ENCODE results near the gene TXK.

Gene TXK

DNA sequence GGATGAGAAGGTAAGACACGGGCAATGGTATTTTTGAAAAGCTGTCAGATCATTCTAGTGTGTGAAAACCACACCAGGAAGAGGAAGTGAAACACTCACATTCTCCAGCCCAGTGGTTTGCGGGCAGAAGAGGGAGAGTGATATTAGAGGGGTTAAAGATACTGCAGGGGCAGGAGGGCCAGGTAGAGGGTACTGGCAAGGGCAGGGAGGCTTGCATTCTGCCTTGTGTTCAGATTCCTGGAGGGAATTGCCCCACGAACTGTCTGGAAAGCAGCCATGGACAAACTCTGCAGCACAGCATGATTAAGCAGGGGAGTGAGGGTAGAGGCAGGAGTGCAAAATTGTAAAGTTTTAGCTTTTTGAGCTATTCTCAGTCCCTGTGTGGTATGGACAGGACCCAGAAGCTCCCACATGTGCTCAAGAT, 86.6 kb downstream of the TXK start:
- DNase-seq = no peak

DNA sequence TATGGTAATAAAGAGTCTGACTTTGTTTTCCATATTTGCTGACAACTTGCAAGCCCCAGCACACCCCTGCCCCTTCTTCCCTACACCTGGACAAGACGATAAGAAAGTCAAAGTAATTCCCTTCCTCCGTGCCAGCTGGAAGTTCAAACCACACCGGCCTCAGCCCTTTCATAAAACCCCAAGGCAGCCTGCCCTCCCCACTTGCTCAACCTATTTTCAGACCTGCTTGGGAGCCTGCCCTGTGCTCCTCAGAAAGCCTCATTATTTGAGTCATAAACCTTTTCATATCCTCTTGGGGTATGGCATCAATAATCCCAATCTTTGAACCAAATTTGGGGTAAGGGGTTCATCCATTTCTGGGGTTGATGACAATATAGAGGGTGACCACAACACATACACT, 88.0 kb downstream of the TXK start:
- DNase-seq = no peak

DNA sequence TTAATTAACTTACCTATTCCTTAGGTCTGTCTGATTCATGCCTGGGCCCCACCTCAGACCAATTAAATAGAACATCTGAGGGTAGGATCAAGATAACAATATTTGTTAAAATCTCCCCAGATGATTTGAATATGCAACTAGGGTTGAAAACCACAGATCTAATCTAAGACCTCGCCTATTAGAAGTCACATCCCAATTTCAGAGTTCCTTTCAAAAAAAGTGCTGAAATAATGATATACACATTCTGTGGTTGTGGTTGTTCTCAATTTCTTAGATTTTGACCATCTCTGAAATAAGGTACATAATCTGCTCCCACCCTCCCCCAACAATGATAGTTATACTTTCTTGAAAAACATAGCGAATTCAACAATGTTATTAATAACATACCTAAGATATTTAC, 89.8 kb downstream of the TXK start:
- DNase-seq = no peak

DNA sequence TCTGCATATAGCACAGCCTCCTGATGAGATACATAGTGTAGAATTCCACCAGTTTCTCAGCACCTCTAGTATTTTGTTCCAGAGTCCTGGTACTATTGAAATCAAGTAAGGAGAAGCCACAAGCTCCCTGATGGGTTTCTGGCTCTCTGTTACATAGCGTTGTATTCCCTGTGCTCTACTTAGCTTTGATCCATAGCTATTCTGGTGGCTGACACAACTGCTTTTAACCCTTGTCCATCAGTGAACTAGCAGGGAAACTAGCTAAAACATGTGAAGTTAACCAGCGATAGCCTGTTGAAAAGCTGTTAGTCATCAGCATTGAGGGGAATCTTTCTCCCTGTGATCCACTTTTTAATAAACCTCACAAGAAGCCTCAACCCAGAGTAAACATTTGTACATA, 90.5 kb downstream of the TXK start:
- DNase-seq = no peak

DNA sequence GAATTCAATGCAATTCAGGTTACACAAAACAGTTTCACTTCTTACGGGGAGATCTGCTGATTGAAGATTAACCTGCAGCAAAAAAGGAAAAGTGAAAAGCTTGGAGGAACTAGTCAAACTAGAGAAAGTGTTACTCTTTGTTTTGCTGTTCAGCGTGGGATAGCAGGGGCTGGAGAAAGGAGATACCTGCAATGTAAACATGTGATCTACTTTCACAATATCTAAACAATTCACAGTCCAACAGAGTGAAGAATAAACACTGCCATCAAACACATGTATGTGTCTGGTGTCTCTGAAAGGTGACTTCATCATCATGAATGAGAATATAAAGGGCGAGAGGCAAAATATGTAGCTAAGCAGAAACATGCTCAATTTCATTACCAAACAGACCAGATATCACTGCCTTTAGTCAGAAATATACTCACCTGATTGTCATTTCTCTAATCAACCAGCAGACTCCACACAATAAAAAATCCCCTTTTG, 91.0 kb downstream of the TXK start:
- DNase-seq = no peak

DNA sequence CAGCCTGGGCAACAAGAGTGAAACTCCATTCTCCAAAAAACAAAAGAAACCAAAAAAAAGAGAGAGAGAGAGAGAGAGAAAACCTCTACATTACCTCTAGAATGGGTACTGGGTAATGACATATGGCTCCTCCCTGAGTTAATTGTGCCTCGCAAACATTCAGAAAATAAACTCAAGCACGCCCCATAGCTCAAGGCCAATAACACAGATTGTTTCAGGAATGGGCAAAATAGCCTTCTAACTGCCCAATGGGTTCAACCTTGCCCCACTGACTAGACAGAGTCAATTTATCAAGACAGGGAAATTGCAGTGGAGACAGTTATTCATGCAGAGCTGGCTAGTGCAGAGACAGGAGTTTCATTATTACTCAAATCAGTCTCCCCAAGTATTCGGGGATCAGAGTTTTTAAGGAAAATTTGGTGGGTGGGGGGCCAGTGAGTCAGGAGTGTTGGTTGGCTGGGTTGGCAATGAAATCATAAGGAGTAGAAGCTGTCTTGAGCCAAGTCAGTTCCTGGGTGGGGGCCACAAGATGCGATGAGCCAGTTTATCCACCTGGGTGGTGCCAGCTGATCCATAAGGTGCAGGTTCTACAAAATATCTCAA, 92.4 kb downstream of the TXK start:
- no peak for DNase-seq

DNA sequence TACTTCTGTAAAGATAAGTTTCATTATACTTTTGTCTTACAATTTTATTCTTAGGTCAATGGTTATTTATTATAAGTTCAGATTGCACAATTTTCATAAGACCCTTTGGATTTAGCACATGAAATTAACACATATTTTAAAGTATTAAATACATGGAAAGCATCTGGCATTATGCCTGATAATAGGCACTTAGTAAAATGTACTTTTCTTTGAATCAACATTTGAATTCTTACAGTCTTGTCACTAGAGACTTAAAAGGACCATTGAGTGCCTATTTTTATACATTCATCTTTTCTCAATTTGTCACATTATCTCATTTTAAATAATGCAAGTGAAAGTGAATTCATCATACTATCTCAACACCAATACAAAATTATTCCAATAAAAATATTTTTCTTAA, 94.5 kb downstream of the TXK start:
- DNase-seq = no peak

DNA sequence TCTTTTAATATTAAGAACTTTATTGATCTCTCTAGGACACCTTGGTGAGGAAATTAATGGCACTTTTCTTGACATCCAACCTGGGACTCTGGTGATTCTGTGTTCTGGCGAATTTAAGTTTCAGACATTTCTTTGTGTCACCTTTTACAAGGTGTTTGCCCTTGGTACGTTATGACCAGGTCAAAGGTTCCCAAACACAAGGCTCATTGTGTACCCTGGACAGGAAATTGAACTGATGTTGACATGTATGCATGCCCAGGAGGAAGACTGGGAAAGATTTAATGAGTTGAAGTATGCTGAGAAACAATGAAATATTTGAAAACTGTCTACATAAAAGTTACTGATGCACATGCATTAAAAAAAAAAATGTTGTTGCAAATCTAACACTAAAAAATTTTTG, 95.4 kb downstream of the TXK start:
- DNase-seq = no peak

DNA sequence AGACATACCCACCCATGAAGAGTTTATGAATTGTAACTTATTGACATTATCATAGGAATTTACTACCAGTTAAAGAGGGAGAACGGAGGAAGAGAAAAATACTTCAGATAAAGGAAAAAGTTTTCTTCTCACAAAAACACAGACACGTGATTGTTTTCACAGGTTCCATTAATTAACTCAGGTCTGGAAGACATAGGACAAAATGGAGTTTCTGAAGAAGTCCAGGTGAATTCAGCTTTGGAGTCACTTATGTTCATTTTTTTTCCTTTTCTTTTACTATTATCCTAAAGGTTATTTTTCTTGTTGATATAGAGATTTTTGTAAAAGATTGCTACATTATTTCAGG, 97.0 kb downstream of the TXK start:
- DNase-seq = no peak

DNA sequence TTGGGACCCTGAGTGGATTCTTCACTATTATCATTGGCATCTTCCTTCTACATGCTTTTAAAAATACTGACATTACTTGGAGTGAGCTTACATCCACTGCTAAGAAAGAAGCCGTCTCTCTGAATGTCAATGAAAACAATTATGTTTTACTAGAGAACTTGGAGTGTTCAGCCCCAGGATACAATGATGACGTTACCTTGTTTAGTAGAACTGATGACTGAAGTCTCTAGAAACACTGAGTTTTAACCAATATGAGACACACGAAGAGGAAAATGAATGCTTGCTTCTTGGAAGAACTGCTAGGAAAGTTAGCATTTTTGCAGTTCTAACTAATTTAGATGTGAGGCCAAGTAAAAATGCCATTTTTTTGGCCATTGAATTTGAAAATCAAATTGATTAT, 98.1 kb downstream of the TXK start:
- no peak for DNase-seq

DNA sequence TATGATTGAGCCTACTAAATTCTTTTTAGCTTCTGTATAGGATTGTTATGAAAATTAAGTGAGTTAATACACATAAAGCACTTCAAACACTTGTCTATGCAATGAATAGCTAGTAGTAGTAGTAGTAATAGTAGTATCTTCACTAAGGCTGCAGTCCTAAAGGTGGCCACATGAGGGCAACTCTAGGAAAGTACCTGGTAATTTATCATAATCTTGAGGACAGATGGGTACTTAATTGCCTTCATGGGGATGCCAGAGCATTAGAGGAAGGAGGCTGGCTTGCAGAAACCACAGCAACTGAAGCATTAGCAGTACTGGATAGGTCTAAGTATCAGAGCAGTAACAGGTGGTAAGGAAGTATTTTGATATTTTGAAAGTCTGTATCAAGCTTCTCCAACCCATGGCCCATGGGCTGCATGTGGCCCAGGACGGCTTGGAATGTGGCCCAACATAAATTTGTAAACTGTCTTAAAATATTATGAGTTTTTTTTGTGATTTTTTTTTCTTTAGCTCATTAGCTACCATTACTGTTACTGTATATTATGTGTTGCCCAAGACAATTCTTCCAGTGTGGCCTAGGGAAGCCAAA, 100.1 kb downstream of the TXK start:
- DNase-seq = no peak

DNA sequence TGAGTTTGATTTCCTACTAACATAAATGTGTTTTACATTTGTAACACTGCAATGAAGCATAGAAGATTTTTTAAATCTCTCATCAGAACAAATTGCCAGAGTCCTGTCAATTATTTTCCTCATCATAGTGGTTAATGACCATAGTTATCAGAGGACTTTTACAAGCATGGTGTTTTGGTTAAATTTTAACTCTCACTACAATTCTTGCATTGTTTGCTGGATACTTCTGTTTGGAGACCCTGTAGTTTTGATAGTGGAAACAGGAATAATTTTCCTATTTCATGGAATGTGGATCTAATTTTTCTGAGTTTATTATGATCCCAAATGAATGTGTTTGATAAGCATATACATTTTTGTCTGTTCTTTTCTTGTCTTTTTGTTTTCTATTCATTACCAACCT, 100.6 kb downstream of the TXK start:
- no peak for DNase-seq

DNA sequence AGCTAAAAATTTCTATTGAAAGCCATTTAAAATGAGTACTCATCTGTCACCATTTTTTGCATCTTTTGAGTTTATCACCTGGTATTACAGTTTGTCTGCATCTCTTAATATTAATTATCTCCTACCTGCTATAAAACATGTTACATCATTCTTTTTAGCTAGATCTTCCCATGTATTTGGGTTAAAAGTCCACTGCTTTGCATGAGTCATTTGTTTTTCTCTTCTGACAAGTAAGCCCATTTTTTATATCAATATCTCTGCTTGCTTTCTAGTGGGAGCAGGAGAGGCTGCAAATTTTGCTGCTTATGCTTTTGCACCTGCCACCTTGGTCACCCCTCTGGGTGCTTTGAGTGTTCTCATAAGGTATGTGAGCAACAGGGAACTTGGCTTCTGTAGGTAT, 101.3 kb downstream of the TXK start:
- DNase-seq = no peak

DNA sequence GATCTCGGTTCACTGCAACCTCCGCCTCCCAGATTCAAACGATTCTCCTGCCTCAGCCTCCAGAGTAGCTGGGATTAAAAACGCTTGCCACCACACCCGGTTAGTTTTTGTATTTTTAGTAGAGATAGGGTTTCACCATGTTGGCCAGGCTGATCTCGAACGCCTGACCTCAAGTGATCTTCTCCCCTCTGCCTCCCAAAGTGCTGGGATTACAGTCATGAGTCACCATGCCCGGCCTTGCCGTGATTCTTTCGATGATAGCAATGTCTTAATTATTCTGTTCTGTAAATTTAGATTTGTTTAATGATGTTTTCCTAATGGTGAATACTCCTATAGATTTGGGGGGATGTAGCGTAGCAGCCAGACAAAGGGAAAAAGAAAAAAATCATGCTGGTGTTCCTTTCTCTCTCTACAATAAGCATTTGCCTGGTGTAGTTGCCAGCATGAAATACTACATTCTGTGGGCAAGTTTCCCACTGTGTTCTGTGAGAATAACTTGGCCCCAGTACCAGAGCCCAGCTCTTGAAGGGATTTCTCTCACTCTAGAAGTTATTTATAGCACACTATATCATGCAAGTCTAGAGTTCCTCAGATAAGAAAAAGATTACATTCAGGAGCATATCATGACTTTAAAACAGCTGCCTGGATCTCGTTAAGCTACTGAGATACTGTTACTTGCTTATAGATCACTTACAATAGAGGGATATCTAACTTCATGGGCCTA, 102.1 kb downstream of the TXK start:
- no peak for DNase-seq

DNA sequence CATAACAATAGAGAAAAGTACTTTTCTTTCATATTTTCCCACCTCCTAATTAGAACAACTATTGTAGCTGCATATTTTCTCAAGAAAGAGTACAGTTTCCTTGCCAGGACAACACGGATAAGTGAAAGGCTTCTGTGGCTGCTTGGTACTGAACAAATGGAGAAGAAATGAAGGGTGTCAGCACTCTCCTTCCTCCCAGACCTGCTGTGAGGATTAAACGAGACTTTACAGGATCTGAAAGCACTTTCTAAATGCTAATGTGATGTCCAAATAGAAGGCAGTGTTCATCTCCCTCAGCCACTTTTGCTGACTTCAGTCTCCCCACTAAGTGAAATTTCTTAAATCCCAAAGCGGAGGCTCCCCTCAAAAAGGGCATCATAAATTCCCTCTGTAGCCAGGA, 103.6 kb downstream of the TXK start:
- DNase-seq = no peak

DNA sequence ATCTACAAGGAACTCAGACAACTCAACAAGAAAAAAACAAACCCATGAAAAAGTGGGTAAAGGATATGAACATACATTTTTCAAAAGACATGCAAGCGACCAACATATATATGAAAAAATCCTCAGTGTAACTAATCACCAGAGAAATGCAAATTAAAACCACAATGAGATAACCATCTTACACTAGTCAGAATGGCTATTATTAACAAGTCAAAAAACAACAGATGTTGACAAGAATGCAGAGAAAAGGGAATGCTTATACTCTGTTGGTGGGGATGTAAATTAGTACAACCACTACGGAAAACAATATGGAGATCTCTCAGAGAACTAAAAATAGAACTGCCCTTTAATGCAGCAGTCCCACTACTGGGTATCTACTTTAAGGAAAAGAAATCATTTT, 105.4 kb downstream of the TXK start:
- DNase-seq = no peak

DNA sequence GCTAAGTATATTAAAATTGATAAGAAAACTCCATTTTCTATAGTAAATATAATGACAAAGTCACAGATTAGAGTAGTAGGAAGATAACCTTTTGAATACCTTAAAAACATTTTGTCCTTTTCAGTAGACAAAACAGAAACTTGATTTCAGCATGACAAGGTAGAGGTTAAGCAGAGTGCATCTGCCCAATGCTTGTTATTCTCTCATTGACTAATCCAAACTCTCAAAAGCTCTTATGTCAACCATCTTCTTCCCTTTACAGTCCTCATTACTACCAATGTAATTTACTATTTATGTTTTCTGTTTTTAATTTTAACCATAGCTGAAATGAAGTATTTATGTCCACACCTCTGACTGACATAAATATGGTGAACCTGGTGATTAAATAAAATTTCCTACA, 106.4 kb downstream of the TXK start:
- DNase-seq = no peak

DNA sequence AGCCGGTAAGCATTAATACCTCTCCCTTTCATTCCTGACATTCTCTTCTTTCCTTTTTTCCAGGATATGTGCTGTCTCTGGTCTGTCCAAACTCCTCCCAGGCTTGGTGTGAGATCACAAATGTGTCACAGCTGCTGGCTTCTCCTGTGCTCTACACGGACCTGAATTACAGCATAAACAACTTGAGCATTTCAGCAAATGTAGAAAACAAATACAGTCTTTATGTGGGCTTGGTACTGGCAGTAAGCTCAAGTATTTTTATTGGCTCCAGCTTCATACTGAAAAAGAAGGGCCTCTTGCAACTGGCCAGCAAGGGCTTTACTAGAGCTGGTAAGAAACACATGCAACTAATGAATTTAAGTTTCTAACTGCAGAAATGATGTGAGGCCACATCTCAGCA, 109.0 kb downstream of the TXK start:
- no peak for DNase-seq

DNA sequence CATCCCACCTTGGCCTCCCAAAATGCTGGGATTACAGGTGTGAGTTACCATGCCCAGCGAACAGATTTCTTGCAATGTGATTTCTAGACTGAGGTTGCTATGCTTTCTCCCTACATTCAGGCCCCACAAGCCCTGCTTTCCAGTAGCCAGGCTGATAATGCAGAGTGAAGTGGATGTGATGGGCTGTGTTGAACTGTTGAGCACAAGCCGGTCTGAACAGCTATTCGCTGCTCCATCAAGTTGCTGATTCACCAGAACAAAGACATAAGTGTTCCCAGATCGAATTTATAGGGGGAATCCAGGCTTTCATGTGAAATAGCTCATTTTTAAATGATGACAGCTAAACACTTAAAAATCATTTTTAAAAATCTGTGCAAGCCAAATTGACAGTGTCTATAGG, 109.5 kb downstream of the TXK start:
- DNase-seq = no peak

DNA sequence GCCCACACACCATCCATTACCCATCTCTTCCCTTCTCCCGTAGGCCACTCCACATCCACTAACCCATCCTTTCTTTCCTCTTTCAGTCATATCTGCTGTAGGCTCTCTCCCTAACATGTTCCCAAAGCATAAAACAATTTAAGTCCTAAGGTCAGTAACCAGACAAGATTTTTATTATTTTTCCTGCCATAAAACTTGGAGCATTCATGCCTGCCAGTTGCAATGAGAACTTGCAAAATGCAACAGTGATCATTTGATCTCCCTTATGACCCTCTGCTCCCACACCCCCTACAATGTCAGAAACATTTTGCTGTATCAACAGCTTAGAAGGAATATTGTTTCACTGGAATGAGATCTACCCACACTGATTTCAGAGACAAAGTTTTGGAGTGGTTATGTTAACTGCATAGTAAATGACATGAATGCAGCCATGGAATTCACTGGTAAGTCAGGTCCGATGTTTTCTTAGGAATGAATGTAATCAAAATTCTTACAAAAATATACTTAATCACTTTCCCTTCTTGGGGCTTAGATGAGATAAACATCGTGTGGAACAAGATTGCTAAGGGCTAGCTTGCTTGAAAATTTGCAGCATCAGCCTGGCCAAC, 111.8 kb downstream of the TXK start:
- no peak for DNase-seq

DNA sequence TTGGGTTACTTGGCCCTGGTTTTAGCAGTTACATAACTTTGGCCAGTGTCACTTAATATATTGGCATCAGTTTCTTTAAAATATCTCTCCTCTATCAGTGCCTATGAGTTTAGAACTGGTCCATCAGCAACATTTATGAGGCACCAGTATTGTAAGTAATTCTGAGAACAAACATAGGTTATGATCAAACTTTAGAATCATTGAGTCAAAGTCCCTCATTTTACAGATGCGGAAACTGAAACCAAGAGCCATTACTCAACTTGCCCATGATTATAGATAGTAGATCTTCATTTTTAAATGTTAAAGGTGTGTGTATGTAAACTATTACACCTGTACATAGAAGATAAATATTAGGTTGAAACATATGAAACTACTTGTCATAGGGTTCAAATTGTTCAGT, 113.0 kb downstream of the TXK start:
- DNase-seq = no peak

DNA sequence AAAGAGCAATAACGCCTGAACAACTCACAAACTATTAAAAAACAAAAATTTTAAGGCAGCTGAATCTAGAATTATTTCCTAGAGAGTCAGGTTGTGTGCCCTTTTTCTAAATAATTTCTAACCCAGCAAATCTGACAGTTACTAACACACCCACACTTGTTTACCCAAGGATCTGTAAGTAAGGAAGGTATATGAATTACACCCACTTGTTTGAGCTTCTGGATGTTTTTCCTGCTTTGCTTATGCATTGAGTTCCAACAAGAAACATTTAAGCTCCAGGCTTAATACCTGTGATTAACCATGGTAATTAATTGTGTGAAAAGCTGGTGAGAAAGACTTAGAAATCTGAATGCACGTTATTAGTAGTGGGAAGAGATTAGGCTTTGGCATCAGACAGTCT, 115.9 kb downstream of the TXK start:
- no peak for DNase-seq

DNA sequence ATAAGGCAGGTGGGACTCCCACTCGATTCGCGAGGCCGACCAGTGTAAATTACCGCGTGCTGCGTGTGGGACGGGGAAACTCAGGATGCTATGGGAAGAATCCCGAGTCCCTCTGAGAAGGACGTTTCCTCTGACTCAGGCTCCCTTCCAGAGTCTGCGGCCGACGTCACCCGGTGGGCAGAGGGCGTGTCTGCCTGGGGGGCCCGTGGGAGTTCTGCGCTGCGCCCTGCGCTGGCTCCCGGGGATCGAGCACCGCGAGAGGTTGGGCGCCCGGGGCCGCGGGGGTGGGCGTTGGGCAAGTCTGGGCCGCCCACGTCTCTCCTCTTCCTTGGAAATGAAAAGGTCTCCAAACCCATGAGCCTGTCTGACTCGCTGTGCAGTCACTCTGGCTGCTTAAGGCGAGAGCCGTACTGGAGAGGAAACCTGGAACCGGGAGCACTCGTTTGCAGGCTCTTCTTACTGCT, 116.9 kb downstream of the TXK start:
- no peak for DNase-seq

All from NCI-H187 (cell line).